ENCODE data around the gene TENT5C. TPM values are rescaled to one million over a fixed set of nuclear protein-coding genes. Genes with fewer than 3 reads are reported as not detected.

Gene TENT5C
- polyA plus RNA-seq, 2 donors: 0.20 to 0.29 TPM

- Histone ChIP-seq H3K4me1 (ENCODE audit: control insufficient read depth in 2 of 2, insufficient read depth in 2 of 2, low read length in 1 of 2) (no peaks in the 10 kb centered on the region), H3K27ac (ENCODE audit: low read depth in 2 of 2, low read length in 1 of 2) (no peak overlapping the region)
- WGBS, 2 donors: 61 to 63% methylated on average over 10 of the region's 10 CpGs
Measured at GRCh38 chr1:117674521-117675400, 68.9 kb downstream of the TENT5C start.

DNA sequence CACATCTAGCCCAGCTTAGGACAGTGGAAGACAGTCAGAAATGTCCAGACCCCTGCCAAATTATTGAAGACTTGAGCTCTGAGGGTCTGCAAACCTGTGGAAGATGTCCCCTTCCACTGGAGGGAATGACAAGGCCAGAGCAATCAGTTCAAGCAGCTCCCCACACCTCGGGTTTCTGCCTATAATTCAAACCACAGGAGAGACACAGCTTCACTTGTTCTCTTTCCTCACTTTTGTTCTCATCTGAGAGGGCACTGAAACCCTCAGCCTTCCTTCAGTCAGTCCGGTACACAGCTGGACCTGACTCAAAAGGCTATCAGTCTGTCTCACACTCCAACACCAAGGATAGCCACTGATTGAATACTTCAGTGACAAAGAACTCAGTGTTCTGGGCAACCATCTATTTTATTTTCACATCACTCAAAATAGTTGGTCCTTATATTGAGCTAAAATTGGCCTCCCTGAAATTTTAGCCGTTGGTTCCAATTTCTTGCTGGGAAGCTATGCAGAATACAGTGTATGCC lies 70.1 kb downstream of the TENT5C start:
- Histone ChIP-seq H3K4me3 (ENCODE audit: low read depth in 1 of 2, low read length in 2 of 2) (no peak overlapping the region), H3K36me3 (ENCODE audit: control insufficient read depth in 2 of 2, insufficient read depth in 2 of 2, low read length in 1 of 2) (no peaks in the 10 kb centered on the region), H3K4me1 (ENCODE audit: control insufficient read depth in 2 of 2, insufficient read depth in 2 of 2, low read length in 1 of 2) (no peaks in the 10 kb centered on the region), H3K27me3 (ENCODE audit: control insufficient read depth in 1 of 2, insufficient read depth in 2 of 2, low read length in 2 of 2) (no peaks in the 10 kb centered on the region), H3K27ac (ENCODE audit: low read depth in 2 of 2, low read length in 1 of 2) (no peak overlapping the region), H3K9me3 (ENCODE audit: control insufficient read depth in 2 of 2, insufficient read depth in 1 of 2, low read depth in 1 of 2, low read length in 1 of 2) (no peaks in the 10 kb centered on the region)
- 57 to 75% methylated on average over 3 of the region's 3 CpGs for WGBS, 2 donors

More at GRCh38 chr1:117674521-117675400, 68.9 kb downstream of the TENT5C start:
- Histone ChIP-seq H3K36me3 (ENCODE audit: control insufficient read depth in 2 of 2, insufficient read depth in 2 of 2, low read length in 1 of 2) (no peaks in the 10 kb centered on the region), H3K4me3 (ENCODE audit: low read depth in 1 of 2, low read length in 2 of 2) (no peak overlapping the region), H3K27me3 (ENCODE audit: control insufficient read depth in 1 of 2, insufficient read depth in 2 of 2, low read length in 2 of 2) (no peaks in the 10 kb centered on the region), H3K9me3 (ENCODE audit: control insufficient read depth in 2 of 2, insufficient read depth in 1 of 2, low read depth in 1 of 2, low read length in 1 of 2) (no peaks in the 10 kb centered on the region)

DNA sequence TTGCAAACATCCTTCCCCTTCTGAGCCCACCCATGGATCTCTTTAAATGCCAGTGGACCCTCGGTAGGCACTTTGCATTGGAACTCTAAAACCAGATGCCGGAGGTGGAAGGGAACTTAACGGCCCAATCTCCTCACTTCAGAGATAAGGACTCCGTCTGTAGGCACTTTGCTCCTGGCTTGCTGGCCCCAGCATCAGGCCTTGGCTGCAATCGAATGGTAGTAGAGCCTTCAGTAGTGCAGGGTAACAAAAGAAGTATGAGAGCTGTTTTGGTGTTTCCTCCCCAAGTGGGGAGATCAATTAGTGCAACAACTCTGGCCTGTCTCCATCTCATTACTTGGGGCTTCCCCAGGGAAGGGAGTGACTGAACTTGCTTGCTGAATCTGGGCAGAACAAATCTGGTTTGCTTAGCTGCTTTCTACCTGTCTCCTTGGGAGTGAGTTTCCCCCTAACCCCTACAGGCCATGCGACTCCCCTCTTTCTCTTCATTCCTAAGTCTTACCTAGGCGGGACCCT lies 70.8 kb downstream of the TENT5C start:
- Histone ChIP-seq H3K9me3 (ENCODE audit: control insufficient read depth in 2 of 2, insufficient read depth in 1 of 2, low read depth in 1 of 2, low read length in 1 of 2) (no peaks in the 10 kb centered on the region), H3K4me1 (ENCODE audit: control insufficient read depth in 2 of 2, insufficient read depth in 2 of 2, low read length in 1 of 2) (no peaks in the 10 kb centered on the region), H3K27ac (ENCODE audit: low read depth in 2 of 2, low read length in 1 of 2) (no peak overlapping the region), H3K36me3 (ENCODE audit: control insufficient read depth in 2 of 2, insufficient read depth in 2 of 2, low read length in 1 of 2) (no peaks in the 10 kb centered on the region), H3K27me3 (ENCODE audit: control insufficient read depth in 1 of 2, insufficient read depth in 2 of 2, low read length in 2 of 2) (no peaks in the 10 kb centered on the region), H3K4me3 (ENCODE audit: low read depth in 1 of 2, low read length in 2 of 2) (no peak overlapping the region)
- 69 to 80% methylated on average over 7 of the region's 7 CpGs for WGBS, 2 donors

Other genes with a start within 250 kb of the TENT5C start
- gene MAN1A2, start 238.6 kb upstream of the TENT5C start, polyA plus RNA-seq: 1 to 10 TPM; 4.7 to 6.2 TPM